Ectodermal cell (in vitro differentiated cells): ENCODE data around the gene LSM4.

ENCODE experiments used
- H3K27ac ChIP-seq: 2 replicates; pipeline ENCODE4 v1.7.0; 2013; ENCODE audit warnings: mild to moderate bottlenecking, low read depth, low read length; ENCODE audit not compliant: insufficient read depth, poor library complexity, severe bottlenecking
- H3K27me3 ChIP-seq: 2 replicates; pipeline ENCODE4 v1.7.0; 2013; ENCODE audit warnings: mild to moderate bottlenecking, low read length; ENCODE audit not compliant: insufficient read depth, control insufficient read depth, poor library complexity, severe bottlenecking
- H3K36me3 ChIP-seq: one replicate; pipeline ENCODE4 v1.7.0; 2013; ENCODE audit warnings: low read length; ENCODE audit not compliant: control insufficient read depth, insufficient read depth
- H3K4me1 ChIP-seq: one replicate; pipeline ENCODE4 v1.7.0; 2013; ENCODE audit warnings: low read length; ENCODE audit not compliant: control insufficient read depth, insufficient read depth
- H3K4me3 ChIP-seq: 2 replicates; pipeline ENCODE4 v1.7.0; 2013; ENCODE audit warnings: low read depth, low read length, control low read depth; ENCODE audit not compliant: insufficient read depth
- H3K9me3 ChIP-seq: 2 replicates; pipeline ENCODE4 v1.7.0; 2013; ENCODE audit warnings: mild to moderate bottlenecking, low read length, moderate library complexity; ENCODE audit not compliant: control insufficient read depth
- WGBS, 2 experiments: methylation state at CpG; one replicate each; pipeline ENCODE4 v1.1.7; 2013; ENCODE audit warnings: missing lambda C conversion rate in 2 of 2; 5-methylcytosine and 5-hydroxymethylcytosine counted together

LSM4 gene

DNA sequence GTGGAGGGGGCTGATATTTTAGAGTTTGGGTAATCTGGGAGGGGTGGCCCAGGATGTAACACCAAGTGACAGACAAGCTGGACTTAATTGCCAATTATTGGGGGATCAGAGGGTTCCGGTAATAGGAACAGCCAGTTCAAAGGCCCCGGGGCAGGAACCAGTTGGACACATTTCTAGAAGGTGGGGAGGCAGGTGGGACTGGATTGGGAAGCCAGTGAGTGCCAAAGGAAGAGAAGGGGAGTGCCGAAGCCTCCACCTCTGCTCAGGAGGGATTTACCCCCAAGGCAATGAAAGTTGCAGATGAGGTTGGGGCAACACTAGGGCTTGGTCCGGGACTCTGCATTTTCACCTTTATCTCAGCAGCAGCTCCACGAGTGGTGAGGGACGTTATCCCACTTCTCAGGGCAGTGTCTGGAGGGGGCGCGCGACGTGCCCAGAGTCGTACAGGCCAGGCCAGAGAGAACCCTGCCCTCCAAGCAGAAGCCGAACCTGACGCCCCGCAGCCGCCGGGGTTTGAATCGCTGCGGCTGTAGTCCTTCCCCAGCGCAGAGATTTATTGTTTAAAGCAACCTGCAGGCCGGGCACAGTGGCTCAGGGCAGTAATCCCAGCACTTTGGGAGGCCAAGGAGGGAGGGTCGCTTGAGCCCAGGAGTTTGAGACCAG is 35.8 kb downstream of the LSM4 start:
- Histone ChIP-seq H3K9me3 (no peaks in the 10 kb centered on the region), H3K4me3 (no peak overlapping the region), H3K4me1 (peaks cover 30% of the 10 kb centered on the region), H3K27me3 (no peaks in the 10 kb centered on the region), H3K27ac (peak overlapping the region; percentile 71), H3K36me3 (no peaks in the 10 kb centered on the region)
- 53 to 61% methylated on average over 21 of the region's 21 CpGs for WGBS, 2 experiments

DNA sequence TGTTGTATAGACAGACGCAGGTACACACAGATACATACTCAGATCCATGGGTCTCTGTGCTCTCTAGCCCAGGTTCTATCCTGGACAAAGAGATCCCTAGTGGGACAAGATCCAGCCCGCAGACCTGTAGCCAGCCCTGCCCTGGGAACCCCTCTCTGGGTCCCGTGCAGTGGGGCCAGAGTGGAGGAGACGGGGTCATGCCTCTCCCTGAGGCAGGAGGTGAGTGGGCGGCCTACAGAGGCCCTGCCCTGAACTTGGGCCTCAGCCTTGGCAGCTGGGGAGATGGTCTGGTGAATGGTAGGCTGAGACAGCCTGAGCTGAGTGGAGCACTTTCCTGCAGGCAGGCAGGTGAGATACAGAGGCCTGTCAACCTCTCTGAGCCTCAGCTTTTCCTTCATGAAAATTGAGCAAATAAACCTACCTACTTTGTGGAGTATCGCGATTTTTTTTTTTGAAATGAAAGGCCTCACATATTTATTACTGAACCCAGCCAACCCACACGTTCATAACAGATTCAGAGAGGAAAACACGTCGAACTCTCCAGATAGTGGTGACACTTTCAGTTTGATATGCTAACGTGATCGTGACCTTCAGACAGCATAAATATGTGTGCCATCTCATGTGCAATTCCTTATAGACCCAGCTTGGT is 38.0 kb downstream of the LSM4 start:
- 88 to 90% methylated on average over 12 of the region's 12 CpGs for WGBS, 2 experiments
- H3K36me3 ChIP-seq, result no peaks in the 10 kb centered on the region
- H3K4me1 ChIP-seq, result peaks cover 22% of the 10 kb centered on the region
- H3K27me3 ChIP-seq, result no peaks in the 10 kb centered on the region
- no peak overlapping the region for H3K4me3 ChIP-seq
- no peaks in the 10 kb centered on the region for H3K9me3 ChIP-seq
- H3K27ac ChIP-seq, result no peak overlapping the region

DNA sequence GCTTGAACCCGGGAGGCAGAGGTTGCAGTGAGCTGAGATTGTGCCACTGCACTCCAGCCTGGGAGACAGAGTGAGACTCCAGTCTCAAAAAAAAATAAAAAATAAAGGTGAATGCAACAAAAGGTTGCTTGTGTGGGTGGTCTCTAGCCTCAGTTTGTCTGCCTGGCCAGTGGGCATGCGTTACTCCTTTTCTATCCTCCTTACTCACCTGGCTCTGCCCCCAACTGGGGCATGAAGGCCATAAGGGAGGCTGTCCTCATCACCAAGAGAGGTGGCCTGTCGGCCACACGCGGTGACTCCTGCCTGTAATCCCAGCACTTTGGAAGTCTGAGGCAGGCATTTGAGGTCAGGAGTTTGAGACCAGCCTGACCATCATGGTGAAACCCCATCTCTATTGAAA is 39.5 kb downstream of the LSM4 start:
- H3K27me3 ChIP-seq, result no peaks in the 10 kb centered on the region
- H3K36me3 ChIP-seq, result no peaks in the 10 kb centered on the region
- peaks cover 29% of the 10 kb centered on the region for H3K4me1 ChIP-seq
- H3K27ac ChIP-seq, result no peak overlapping the region
- WGBS, 2 experiments, result 94 to 95% methylated on average over 5 of the region's 5 CpGs
- no peak overlapping the region for H3K4me3 ChIP-seq
- no peaks in the 10 kb centered on the region for H3K9me3 ChIP-seq

DNA sequence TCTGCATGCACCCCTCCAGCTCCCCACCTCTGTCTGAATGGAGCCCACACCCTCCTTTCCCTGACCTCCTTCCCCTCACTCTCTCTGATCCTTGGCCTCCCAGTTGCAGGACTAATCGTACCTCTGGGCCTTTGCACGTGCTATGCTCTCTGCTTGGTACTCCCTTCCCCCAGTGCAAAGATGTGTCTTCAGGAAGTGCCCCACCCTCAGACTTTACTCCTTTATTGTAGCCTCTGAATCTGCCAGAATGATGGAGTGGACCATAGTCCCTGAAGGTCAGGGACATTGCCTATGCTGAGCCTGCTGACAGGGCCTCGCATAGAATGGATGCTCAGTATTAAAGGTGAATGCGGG is 40.1 kb downstream of the LSM4 start:
- 80 to 88% methylated on average over 4 of the region's 4 CpGs for WGBS, 2 experiments
- Histone ChIP-seq H3K27me3 (no peaks in the 10 kb centered on the region), H3K4me1 (peaks cover 26% of the 10 kb centered on the region), H3K4me3 (peak overlapping the region; percentile 62), H3K9me3 (no peaks in the 10 kb centered on the region), H3K36me3 (no peaks in the 10 kb centered on the region), H3K27ac (peak overlapping the region; percentile 100)

DNA sequence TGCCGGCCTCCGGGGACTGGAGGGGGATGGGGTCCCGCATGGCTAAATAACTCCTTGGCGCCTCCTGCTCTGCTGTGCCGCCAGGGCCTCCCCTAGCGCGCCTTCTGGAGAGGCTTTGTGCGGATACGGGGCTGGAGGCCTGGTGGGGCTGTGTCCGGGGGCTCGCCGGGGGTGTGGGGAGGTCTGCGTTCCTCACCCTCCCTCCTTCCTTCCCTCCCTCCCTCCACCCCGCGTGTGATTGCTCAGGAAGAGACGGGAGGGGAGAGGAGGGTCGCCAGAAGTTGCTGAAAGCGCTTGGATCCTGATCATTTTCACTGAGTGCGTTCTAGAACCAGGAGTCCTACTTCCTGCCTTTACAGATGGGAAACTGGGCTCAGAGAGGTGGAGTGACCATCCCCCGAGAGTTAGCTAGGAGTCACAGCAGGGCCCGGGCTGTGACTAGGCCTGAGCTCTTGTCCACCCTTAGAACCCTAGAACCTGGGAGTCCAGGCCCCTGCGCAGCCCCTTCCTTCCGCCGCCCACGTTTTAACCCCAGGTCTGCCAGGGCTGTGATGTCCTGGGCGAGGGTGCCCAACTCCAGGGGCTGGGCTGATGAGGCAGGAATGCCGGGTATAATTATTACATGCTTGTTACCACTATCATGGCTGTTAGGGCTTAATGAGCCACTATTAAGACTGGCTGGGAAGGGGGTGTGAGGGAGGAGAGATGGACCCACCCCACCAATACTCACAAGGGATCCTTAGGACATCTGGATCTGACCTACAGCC is 40.7 kb downstream of the LSM4 start:
- WGBS, 2 experiments, result 6 to 7% methylated on average over 22 to 27 of the region's 27 CpGs
- Histone ChIP-seq H3K4me1 (peaks cover 23% of the 10 kb centered on the region), H3K4me3 (peak overlapping the region; percentile 62)

DNA sequence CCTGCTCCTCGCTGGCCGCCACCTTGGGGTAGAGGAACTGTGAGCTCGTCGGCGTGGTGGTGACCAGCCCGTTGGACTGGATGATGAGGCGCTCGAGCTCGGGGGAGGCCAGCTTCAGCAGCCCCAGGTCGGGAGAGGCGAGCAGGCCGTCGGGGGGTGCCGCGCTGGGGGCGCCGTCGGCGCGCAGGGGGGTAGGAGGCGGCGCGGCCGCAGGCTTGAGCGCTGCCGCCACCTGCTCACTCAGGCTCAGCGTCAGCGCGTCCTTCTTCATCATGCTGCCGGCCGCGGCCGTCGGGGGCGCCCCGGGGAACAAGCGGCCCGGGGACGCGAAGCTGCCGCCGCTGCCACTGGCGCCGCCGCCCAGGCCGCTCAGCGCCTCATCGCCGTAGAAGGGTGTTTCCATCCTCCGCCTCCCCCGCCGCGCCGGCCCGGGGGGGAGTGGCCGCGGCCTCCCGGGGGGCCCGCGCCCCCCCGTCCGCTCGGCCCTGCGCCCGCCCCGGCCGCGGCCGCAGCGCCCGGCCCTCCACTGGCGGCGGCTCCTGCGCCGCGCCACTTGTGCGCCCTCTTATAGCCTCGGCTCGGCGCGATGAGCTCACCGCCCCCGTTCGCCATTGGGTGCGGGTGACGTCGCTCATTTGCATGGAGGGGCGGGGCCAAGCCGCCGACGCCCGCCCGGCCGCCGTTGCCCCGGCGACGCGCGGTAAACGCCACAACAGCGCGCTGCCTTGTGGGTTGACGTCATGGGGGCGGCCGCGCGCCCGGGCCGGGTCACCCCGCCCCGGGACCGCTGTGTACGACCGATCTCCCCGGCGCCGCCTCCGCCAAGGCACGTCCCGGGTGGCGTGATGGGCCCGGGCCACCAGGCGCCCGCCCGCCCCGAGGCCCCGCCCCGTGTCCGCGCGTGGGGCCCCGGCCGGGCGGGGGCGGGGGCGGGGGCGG is 41.5 kb downstream of the LSM4 start, which contains the start of gene JUND:
Gene JUND, minus strand, starts transcription at position 541 of the 939 bp plus-strand sequence. Its CDS starts 138 bp downstream, at position 403.
- peaks cover 19% of the 10 kb centered on the region for H3K4me1 ChIP-seq
- H3K27ac ChIP-seq, result peak within 1 kb of the TSS; percentile 100
- H3K36me3 ChIP-seq, result no peaks in the 10 kb centered on the region
- no peaks in the 10 kb centered on the region for H3K27me3 ChIP-seq
- WGBS, 2 experiments, result 0% methylated on average over 138 of the region's 138 CpGs
- H3K4me3 ChIP-seq, result peak within 1 kb of the TSS; percentile 96
- no peaks in the 10 kb centered on the region for H3K9me3 ChIP-seq

More for the DNA sequence above, 40.7 kb downstream of the LSM4 start:
- Histone ChIP-seq H3K27ac (peak overlapping the region; percentile 100), H3K9me3 (no peaks in the 10 kb centered on the region), H3K36me3 (no peaks in the 10 kb centered on the region), H3K27me3 (no peaks in the 10 kb centered on the region)

DNA sequence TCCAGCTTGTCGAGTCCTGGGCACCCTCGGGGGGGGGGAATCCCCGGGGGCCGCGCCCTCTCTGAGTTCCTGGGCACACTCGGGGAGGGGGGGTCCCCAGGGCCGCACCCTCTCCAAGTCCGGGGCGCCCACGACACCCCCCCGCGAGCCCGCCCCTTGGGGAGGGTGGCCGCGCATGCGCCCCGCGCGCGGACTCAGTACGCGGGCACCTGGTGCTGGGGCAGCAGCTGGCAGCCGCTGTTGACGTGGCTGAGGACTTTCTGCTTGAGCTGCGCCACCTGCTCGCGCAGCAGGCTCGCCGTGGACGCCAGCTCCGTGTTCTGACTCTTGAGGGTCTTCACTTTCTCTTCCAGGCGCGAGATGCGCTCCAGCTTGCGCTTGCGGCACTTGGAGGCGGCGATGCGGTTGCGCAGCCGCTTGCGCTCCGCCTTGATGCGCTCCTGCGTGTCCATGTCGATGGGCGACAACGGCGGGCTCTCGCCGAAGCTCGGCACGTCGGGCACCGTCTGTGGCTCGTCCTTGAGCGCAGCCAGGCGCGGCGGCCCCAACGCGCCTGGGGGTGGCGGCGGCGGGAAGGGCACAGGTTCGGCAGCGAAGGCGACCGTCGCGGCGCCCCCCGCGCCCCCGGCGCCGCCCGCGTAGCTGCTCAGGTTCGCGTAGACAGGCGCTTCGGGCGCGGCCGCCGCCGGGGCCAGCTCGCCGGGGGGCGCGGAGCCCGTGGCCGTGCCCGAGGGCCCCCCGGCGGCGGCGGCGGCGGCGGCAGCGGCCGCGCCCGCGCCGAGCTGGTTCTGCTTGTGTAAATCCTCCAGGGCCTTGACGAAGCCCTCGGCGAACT is 42.4 kb downstream of the LSM4 start:
- whole genome bisulfite sequencing, 2 experiments, result 0% methylated on average over 111 of the region's 111 CpGs
- Histone ChIP-seq H3K9me3 (no peaks in the 10 kb centered on the region), H3K36me3 (no peaks in the 10 kb centered on the region), H3K4me3 (peak overlapping the region; percentile 96), H3K27ac (peak overlapping the region; percentile 96), H3K4me1 (peaks cover 17% of the 10 kb centered on the region), H3K27me3 (no peaks in the 10 kb centered on the region)

DNA sequence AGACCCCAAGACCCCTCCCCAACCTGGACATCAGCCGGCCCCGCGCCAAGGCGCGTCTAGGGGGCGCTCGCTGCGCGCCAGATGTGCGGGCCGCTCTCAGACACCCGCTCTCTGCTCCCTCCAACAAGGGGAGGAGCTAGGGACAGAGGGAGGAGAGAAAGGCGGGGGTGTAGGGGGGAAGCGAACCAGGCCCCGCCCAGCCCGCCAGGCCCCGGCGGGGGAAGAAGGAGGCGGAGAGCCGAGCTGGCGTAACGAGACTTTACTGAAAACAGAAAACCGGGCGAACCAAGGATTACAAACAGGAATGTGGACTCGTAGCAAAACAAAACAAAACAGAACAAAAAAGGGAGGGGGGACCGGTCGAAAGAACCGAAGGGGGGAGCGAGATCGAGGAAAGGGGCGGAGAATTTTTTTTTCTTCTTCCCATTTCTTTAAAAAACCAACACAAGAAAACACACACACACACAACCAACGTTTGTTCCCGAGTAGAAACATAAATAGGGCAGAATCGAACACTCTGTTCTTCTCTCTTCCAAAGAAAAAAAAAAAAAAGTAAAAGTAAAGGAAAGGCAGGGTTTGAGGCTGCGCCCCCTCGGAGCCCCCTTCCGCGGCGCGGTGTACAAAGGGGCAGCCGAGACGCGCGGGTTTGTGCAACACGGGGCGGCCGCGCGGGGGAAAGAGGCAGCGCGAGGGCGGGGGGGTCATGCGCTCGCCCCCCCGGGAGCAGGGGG is 43.2 kb downstream of the LSM4 start:
- 0 to 1% methylated on average over 47 to 54 of the region's 55 CpGs for WGBS, 2 experiments
- peak overlapping the region; percentile 96 for H3K27ac ChIP-seq
- peaks cover 17% of the 10 kb centered on the region for H3K4me1 ChIP-seq
- peak overlapping the region; percentile 96 for H3K4me3 ChIP-seq
- H3K27me3 ChIP-seq, result no peaks in the 10 kb centered on the region
- no peaks in the 10 kb centered on the region for H3K36me3 ChIP-seq
- no peaks in the 10 kb centered on the region for H3K9me3 ChIP-seq

DNA sequence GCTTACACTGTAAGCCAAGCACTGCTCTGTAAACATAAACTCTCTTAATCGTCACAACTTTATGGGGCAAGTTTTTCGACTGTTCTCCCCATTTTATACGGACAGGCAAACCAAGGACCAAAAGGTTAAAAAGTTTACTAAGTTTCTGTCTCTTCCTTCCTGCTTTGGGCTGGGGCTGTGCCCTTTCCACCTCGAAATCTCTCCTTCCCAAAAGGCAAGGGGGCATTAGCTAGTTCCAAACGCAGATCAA is 43.7 kb downstream of the LSM4 start:
- Histone ChIP-seq H3K4me3 (peak overlapping the region; percentile 96), H3K36me3 (no peaks in the 10 kb centered on the region), H3K27me3 (no peaks in the 10 kb centered on the region), H3K4me1 (peaks cover 17% of the 10 kb centered on the region), H3K9me3 (no peaks in the 10 kb centered on the region), H3K27ac (no peak overlapping the region)
- 28 to 32% methylated on average over 5 of the region's 5 CpGs for WGBS, 2 experiments
